Measurements from ENCODE around the gene KRTAP15-1.

Gene KRTAP15-1

DNA sequence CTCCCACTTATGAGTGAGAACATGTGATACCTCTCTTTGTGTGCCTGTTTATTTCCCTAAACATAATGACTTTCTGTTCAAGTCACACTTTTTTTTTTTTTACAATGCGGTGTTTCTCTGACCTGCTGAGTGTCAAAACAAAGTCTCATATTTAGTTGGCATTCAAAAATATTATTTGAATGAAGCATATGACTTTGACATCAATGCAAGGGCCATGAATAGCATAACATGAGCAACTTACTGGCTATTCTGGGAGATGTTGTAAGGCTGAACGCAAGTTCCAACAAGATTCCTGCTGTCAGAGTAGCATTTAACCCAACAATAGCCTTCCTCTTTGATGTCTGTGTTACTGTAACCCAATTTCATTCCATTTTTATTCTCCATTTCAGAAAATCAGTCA, 42.1 kb downstream of the KRTAP15-1 start:
- DNase-seq (ENCODE audit: low read depth) = no peak
- no peak overlapping the region for H3K4me3 ChIP-seq (ENCODE audit: low read depth, low read length)

DNA sequence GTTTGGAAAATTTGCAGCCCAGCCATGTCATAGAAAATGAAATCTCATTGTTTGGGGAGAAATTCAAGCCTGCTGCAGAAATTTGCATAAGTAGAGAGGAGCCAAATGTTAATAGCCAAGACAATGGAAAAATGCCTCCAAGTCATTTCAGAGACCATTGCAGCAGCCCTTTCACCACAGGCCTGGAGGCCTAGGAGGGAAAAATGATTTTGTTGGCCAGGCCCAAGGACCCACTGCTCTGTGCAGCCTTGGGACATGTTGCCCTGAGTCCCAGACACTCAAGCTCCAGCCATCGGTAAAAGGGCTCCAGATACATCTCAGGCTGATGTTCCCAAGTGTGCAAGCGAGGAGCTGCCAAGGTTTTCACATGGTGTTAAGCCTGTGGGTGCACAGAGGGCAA, 46.1 kb downstream of the KRTAP15-1 start:
- no peak overlapping the region for H3K4me3 ChIP-seq (ENCODE audit: low read depth, low read length)
- no peak for DNase-seq (ENCODE audit: low read depth)

DNA sequence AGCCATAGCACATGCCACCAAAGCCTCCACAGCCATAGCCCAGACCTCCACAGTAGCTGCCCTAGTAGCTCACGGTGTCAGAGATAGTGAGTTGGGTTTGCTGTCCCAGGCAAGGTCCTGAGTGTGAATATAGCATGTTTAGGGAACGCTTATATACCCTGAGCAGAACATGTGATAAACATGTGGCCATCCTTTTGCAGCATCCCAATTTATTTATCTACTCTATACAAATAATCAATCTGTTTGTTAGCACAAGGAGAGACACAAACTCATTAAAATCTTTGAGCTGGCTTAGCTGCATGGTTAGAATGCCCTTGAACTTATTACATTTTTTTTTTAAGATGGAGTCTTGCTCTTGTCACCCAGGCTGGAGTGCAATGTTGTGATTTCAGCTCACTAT, 47.3 kb downstream of the KRTAP15-1 start, which contains the start of gene KRTAP19-2:
KRTAP19-2 (minus strand) TSS at position 101 of the 400 bp plus-strand sequence; CDS start at position 13, 88 bp downstream.
- no peak within 1 kb of the TSS for H3K4me3 ChIP-seq (ENCODE audit: low read depth, low read length)

More for the DNA sequence above, 47.3 kb downstream of the KRTAP15-1 start, which contains the start of gene KRTAP19-2:
- DNase-seq (ENCODE audit: low read depth) = no peak
